Gastroesophageal sphincter (tissue), 3 donors: Measurements from ENCODE around the gene ATXN7.

Experiments
- CTCF ChIP-seq, 4 experiments: fragments of 200-600 bp in 2 of 4; fragments of 450-650 bp in 2 of 4; sonication (generic) in 1 of 4; IDR thresholded peaks; one replicate each; pipeline ENCODE4 v1.5.1; 2017 to 2019; ENCODE audit warnings: antibody characterized with exemption in 4 of 4, mild to moderate bottlenecking in 2 of 4, moderate library complexity in 2 of 4
- POLR2A ChIP-seq, 2 donors: fragments of 450-650 bp; IDR thresholded peaks; one replicate each; pipeline ENCODE4 v1.6.1; 2017; ENCODE audit warnings: antibody characterized with exemption in 2 of 2, mild to moderate bottlenecking in 2 of 2, moderate library complexity in 1 of 2
- POLR2AphosphoS5 ChIP-seq: sonication (generic); formaldehyde crosslinking; IDR thresholded peaks from one replicate; pipeline ENCODE4 v1.6.1; 2017; ENCODE audit warnings: antibody characterized with exemption

- TF ChIP-seq CTCF (IDR thresholded peaks at IDR 0.05) (no peak), POLR2AphosphoS5 (no peak), POLR2A (IDR thresholded peaks at IDR 0.05) (no peak)
Observed at GRCh38 chr3:63940389-63940757, 76.7 kb downstream of the ATXN7 start.
